GM19240 (cell line): ENCODE measurements around the gene CYP2A6.
"Not testable (repeated sequence)": the region's sequence is repeated elsewhere in the genome, so short reads cannot be mapped to it uniquely, and the experiment has no call there.

Experiments used
- DNase-seq: peaks from one replicate; pipeline ENCODE4 v3.0.0; 2011; ENCODE audit warnings: low spot score; ENCODE audit not compliant: insufficient read length

Gene CYP2A6

DNA sequence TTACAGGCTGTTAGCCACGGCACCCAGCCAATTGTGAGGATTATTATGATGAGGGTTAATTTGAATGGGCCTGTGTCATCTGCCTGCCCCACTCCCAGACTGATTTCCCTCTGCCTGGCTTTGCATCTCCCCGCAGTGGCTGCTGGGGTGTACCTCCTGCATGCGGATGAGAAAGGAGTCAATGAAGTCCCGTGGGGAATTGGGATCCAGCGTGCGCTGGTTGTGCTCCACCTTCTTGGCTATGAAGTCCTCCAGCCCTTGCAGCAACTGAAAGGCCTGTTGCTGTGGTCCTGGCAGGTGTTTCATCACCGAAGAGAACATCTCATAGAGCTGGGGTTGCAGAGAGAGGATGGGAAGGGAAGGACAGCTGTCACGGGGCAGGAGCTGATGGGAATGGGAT lies 3.5 kb downstream of the CYP2A6 start:
- not testable (repeated sequence) for DNase-seq

DNA sequence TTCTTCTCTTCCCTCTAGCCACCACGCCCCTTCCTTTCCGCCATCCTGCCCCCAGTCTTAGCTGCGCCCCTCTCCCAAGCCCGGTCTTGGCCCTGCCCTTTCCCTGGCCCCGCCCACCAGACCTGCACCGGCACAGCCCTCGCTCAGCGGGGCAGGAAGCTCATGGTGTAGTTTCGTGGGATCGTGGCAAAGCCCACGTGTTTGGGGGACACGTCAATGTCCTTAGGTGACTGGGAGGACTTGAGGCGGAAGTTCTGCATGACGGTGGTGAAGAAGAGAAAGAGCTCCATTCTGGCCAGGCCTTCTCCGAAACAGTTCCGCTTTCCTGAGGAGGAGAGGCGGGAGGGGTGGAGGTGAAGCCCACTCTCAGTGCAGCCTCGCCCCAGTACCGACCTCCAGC lies 6.6 kb downstream of the CYP2A6 start:
- DNase-seq: not testable (repeated sequence)

DNA sequence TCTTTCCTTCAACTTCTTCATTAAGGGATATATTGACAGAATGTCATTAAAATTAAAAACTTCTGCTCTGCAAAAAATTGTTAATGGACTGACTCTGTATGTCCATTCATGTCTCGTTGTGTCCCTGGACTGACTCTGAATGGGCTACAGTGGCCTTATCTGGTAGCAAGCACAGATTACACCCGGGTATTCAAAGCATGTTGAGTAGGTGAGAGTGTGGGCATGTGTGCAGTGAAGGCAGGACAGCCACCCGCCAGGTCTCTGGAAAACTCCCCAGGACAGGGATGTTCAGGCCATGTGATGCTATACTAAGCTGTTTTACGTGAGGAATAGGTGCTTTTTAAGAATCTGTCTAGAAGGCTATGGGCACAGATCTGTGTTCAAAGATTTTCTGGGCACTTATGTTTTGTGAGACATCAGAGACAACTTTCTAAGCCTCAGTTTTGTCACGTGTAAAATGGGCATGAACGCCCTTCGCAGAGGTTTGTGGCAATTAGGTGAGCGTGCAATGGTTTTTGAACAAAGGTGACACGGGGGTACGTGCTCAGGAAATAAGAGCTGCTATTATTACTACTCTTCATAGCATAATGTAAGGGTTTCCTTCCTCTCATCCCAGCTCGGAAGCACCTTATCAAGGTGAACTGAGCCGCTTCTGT lies 7.1 kb downstream of the CYP2A6 start:
- not testable (repeated sequence) for DNase-seq

DNA sequence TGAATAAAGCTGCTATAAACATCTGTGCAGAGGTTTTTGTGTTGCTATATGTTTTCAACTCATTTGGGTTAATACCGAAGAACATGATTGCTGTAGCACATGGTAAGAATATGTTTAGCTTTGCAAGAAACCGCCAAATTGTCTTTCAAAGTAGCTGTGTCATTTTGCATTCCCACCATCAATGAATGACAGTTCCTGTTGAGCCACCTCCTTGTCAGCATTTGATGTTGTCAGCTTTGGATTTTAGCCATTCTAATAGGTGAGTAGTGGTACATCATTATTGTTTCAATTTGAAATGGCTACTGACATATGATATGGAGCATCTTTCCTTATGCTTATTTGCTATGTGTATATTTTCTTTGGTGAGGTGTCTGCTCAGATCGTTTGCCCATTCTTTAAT lies 8.2 kb downstream of the CYP2A6 start:
- not testable (repeated sequence) for DNase-seq

DNA sequence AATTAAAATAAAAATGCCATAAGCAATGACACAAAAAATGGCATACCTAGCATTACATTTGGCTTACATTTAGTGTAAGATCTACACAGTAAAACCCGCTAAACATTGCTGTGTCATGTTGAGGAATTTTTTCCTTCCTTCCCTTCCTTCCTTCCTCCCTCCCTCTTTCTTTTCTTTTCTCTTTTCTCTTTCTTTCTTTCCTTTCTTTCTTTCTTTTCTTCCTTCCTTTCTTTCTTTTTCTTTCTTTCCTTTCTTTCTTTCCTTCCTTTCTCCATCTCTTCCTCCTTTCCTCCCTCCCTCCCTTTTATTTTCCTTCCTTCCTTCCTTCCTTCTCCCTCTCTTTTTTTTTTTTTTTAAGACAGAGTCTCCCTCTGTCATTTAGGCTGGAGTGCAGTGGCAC lies 11.8 kb downstream of the CYP2A6 start:
- DNase-seq: not testable (repeated sequence)

DNA sequence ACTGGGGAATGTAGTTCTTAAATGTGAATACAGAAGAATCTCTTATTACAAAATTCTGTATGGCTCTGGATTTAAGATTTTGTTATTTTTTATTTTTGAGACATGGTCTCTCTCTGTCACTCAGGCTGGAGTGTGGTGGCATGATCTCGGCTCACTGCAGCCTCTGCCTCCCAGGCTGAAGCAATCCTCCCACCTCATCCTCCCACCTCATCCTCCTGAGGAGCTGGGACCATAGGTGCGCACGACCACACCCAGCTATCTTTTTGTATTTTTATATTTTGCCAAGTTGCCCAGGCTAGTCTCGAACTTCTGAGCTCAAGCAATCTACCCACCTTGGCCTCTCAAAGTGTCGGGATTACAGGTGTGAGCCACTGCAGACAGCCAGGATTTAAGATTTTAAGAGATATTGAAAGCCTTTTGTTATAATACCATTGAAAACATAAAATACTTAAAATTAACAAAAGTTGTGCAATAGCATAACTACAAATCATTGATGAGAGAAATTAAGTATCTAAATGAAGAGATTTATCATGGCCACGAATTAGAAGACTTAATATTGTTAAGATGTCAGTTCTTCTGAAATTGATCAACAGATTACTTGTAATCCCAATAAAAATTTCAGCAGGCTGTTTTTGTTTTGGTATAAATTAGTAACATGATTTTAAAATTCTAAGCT lies 13.4 kb downstream of the CYP2A6 start:
- DNase-seq: no peak

DNA sequence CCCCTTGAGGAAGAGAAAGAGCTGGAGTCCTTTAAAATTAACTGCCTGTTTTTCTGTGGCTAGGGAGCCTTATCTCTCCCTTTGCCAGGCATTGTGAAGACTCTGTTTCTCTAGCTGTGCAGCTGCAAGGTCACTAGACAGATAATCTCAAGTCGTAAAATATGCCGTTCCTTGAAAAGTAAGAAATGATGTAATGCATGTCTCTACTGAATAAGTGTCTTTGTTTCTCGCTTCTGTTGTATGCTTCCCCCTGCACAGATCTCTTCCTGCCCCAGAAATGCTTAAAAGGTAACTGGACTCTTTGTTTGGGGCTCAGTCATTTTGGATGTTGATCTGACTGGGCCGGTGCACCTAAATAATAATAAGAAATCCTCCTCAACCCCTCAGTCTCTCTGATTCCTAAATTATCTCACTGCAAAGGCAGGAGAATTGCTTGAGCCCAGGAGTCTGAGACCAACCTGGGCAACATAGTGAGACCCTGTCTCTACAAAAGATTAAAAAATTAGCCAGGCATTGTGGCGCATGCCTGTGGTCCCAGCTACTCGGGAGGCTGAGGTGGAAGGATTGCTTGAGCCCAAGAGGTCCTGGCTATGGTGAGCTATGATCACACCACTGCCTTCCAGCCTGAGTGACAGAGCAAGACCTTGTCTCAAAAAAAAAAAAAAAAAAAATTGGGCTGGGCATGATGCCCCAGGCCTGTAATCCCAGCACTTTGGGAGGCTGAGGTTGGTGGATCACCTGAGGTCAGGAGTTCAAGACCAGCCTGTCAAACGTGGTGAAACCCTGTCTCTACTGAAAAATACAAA lies 16.3 kb downstream of the CYP2A6 start:
- DNase-seq: not testable (repeated sequence)

DNA sequence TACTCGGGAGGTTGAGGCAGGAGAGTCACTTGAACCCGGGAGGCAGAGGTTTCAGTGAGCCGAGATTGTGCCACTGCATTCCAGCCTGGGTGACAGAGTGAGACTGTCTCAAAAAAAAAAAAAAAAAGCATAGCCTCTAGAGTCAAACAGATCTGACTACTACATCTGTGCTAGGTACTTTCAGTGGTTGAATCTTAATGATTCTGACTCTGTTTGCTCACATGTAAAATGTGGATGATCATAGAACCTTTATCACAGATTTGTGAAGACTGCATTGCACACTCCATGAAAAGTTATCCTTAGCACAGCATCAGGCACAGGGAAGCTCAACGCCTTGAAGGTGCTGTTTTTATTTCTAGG lies 17.8 kb downstream of the CYP2A6 start:
- not testable (repeated sequence) for DNase-seq

DNA sequence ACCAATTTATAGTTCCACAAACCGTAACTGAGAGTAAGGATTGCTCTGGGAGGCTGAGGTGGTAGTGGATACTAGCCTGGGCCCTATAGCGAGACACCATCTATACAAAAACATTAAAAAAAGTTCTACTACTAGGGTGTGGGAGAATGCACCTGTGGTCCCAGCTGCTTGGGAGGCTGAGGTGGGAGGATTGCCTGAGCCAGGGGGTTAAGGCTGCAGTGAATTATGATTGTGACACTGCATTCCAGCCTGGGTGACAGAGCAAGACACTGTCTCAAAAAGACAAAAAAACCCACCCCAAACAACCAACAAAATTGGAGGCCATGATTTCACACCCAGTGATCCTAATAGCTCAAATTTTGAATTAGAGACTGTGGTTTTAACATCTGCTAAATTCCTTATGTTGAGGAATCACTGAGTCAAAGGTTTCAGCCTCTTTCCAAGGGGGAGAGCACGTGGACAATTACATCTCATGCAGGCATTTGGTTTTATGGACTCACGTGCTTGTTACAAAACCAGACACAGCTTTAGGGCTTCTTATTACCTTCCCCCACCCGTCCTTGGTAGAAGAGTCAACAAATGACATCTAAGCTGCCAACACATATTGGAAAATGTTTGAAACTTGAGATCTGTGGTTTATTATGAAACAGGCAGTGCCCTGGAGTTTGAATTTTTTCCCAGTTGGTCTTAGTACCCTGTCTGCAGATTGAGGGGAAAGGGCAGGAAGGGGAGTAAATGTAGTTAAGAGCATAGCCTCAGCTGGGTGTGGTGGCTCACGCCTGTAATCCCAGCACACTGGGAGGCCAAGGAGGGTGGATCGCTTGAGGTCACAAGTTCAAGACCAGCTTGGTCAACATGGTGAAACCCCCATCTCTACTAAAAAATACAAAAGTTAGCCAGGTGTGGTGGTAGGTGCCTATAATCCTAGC lies 18.5 kb downstream of the CYP2A6 start:
- no peak for DNase-seq

DNA sequence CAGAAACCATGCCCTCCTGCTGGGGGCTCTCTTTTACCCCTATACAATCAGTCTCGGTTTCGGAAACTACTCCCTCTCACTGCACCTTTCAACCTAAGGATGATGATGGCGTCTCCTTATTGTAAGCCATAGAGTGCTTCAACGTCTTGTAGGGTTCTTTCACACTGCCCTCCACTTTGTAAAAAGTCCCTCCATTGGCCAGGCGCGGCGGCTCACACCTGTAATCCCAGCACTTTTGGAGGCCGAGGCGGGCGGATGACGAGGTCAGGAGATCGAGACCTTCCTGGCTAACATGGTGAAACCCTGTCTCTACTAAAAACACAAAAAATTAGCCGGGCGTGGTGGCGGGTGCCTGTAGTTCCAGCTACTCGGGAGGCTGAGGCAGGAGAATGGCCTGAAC lies 19.5 kb downstream of the CYP2A6 start:
- not testable (repeated sequence) for DNase-seq

DNA sequence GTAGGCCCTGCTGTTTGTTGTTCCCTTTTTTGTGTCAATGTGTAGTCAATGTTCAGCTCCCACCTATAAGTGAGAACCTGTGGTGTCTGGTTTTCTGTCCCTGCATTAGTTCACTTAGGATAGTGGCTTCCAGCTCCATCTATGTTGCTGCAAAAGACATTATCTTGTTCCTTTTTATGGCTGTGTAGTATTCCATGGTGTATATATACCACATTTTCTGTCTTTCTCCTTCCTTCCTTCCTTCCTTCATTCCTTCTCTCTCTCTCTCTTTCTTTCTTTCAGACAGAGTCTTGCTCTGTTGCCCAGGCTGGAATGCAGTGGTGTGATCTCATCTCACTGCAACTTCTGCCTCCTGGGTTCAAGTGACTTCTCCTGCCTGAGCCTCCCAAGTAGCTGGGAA lies 21.0 kb downstream of the CYP2A6 start:
- DNase-seq: no peak

DNA sequence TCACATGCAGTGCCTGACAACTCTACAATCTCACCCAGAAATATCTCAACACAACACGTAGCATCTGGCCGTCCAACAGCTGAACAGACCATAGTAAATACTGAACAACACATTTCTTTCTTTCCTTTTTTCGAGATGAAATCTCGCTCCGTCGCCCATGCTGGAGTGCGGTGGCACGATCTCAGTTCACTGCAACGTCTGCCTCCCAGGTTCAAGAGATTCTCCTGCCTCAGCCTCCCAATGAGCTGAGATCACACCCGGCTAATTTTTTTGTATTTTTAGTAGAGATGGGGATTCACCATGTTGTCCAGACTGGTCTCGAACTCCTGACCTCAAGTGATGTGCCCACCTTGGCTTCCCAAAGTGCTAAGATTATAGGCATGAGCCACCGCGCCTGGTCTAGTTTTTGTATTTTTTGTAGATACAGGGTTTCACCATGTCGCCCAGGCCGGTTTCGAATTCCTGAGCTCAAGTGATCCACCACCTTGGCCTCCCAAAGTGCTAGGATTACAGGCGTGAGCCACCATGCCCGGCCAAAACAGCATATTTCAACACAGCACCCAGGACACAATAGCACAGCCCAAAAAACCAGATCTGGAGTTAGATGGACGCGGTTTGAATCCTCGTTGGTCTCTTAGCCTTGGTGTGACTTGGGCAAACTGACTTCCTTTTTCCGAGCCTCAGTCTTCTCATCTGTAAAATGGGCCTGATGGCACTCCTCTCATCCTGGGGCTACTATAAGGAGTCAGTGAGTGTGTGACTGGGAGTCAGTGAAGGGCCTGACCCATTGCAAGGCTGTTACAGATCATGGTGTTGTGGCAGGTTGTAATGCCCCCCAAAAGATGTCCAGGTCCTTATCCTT lies 22.6 kb downstream of the CYP2A6 start:
- no peak for DNase-seq

DNA sequence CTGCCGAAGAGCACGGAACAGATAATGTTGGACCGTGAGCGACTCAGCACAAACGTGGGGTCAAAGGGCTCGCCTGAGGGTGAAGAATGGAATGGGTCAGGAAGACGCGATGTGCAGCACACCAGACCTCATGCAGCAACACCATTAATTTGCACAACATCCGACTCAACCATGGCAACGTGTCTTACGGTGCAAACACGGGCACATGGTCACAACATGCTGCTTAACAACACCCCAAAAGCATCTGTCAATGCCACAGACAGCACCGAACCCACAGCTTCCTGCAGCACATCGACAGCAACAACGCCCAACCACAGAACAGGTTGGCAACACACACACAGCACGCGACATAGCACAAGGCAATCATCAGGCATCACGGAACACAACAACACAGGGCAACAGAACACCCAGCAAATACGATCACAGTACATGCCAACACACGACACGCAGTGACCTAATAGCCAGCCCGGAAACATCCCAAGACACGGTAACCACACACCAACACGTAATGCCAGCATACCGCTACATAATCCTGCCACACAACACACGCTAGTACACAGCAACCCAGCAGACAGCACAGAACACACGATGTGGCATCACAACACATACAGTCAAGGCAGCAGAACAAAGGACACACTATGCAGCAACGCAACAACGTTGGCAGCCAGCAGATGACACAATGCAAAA lies 23.4 kb downstream of the CYP2A6 start:
- not testable (repeated sequence) for DNase-seq

DNA sequence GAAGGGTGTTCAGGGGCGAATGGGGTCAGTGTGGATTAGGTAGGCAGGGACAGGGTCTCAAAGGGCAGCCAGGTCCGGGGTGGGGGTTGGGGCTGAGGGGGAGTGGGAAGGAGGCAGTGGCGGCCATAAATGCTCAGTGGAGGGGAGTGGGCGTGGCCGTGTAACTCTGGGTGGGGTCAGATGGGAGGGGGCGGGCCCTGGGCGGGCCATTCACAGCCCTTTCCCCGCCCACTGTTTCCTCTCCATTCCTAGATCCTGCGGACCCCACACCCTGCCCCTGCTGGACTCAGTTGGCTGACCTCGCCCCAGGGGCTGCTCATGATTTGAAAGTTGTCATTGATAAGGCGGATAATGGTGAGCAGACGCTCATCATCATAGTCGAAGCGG lies 23.9 kb downstream of the CYP2A6 start:
- not testable (repeated sequence) for DNase-seq

DNA sequence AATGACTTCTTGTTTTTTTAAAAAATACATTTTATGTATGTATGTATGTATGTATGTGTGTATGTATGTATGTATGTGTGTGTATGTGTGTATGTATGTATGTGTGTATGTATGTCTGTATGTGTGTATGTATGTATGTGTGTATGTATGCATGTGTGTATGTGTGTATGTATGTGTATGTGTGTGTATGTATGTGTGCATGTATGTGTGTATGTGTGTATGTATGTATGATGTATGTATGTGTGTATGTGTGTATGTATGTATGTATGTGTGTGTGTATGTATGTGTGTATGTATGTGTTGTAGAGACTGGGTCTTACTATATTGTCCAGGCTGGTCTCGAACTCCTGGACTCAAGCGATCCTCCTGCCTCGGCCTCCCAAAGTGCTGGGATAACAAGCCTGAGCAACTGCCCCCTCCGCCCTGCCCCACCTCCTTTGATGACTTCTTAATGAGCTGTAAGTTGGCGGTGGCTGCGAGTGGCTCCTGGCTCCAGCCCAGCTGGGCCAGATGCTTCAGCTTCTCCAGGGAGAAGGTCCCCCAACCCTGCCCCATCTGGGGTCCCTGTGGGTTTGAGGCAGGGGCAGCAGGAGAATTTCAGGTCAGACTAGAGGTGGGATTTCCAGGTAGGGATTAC lies 24.7 kb downstream of the CYP2A6 start:
- DNase-seq: not testable (repeated sequence)

DNA sequence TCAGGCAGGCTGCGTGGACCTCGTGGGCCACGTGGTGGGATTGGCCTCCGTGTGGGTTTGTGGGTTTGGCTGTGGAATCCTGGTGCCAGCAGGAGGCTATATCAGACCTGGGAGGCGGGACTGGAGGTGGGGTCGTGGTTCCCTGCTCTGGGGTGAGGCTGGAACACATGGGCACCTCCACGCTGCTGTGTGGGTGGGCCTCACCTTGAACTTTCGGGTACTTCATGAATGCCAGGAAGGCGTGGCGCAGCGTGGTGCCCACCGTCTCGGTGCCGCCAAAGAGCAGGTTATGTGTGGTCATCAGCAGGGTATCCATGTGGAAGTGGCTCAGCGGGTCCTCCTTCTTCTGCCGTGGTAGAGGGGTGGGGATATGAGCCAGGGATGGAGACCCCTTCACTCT lies 25.3 kb downstream of the CYP2A6 start:
- not testable (repeated sequence) for DNase-seq

DNA sequence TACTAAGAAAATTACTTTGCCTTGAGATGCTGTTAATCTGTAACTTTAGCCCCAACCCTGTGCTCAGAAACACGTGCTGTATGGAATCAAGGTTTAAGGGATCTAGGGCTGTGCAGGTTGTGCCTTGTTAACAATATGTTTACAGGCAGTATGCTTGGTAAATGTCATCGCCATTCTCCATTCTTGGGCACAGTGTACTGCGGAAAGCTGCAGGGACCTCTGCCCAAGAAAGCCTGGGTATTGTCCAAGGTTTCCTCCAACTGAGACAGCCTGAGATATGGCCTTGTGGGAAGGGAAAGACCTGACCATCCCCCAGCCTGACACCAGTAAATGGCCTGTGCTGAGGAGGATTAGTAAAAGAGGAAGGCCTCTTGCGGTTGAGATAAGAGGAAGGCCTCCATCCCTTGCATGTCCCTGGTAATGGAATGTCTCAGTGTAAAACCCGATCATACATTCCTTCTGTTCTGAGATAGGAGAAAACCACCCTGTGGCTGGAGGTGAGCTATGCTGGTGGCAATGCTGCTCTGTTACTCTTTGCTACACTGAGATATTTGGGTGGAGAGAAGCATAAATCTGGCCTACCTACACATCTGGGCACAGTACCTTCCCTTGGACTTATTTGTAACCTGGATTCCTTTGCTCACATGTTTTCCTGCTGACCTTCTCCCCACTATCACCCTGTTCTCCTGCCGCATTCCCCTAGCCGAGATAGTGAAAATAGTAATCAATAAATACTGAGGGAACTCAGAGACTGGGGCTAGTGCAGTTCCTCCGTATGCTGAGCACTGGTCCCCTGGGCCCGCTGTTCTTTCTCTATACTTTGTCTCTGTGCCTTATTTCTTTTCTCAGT lies 27.3 kb downstream of the CYP2A6 start:
- not testable (repeated sequence) for DNase-seq

DNA sequence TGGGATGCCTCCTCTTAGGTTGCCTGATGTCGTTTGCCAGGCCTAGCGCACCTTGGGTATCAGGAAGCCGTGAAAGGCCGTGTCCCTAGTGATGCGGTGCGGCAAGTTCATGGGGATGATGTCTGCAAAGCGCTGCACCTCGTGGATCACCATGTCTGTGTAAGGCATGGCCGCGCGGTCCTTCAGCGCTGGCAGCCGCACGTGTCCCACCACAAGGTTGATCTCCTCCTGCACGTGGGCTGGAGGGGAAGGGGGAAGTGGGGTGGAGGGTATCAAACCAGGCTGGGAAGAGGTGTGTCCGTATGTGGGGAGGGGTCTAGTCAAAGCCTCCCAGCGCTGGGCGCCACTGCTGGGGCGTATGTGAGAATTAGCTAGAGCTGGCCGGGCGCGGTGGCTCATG lies 28.1 kb downstream of the CYP2A6 start:
- no peak for DNase-seq
